ENCODE results near the gene MTUS2.
A peak's percentile ranks its signal among the peaks of the same experiment; 100 is the strongest.

The MTUS2 gene

GRCh38 chr13:28831117-28831516 lies 11.0 kb downstream of the MTUS2 start:
- no peak overlapping the region for H3K27ac ChIP-seq
- no peak for TF ChIP-seq CTCF (conservative IDR thresholded peaks at IDR 0.05)

- TF ChIP-seq CTCF (conservative IDR thresholded peaks at IDR 0.05) = no peak
- H3K27ac ChIP-seq = no peak overlapping the region
Observed at GRCh38 chr13:28837111-28837510, 17.0 kb downstream of the MTUS2 start.

GRCh38 chr13:28843639-28844038 lies 23.5 kb downstream of the MTUS2 start:
- peak overlapping the region; percentile 61 for H3K27ac ChIP-seq
- no peak for TF ChIP-seq CTCF (conservative IDR thresholded peaks at IDR 0.05)

- H3K27ac ChIP-seq = no peak overlapping the region
- no peak for TF ChIP-seq CTCF (conservative IDR thresholded peaks at IDR 0.05)
Observed at GRCh38 chr13:28849441-28849840, 29.3 kb downstream of the MTUS2 start.

- TF ChIP-seq CTCF (conservative IDR thresholded peaks at IDR 0.05) = no peak
- no peak overlapping the region for H3K27ac ChIP-seq
Observed at GRCh38 chr13:28850226-28850625, 30.1 kb downstream of the MTUS2 start.

GRCh38 chr13:28851422-28851821 lies 31.3 kb downstream of the MTUS2 start:
- no peak overlapping the region for H3K27ac ChIP-seq
- no peak for TF ChIP-seq CTCF (conservative IDR thresholded peaks at IDR 0.05)

- no peak overlapping the region for H3K27ac ChIP-seq
- no peak for TF ChIP-seq CTCF (conservative IDR thresholded peaks at IDR 0.05)
Observed at GRCh38 chr13:28854657-28855056, 34.5 kb downstream of the MTUS2 start.

GRCh38 chr13:28856287-28856686 lies 36.1 kb downstream of the MTUS2 start:
- H3K27ac ChIP-seq = peak overlapping the region; percentile 27
- TF ChIP-seq CTCF (conservative IDR thresholded peaks at IDR 0.05) = no peak
